Left renal pelvis (tissue), 4 donors: ENCODE data around the gene VIPR2. TPM values are rescaled to one million over a fixed set of nuclear protein-coding genes. Genes with fewer than 3 reads are reported as not detected.
"Not testable (repeated sequence)": the region's sequence is repeated elsewhere in the genome, so short reads cannot be mapped to it uniquely, and the experiment has no call there.

Source experiments
- DNase-seq, 4 donors: peaks; one replicate each; pipeline ENCODE4 v3.0.0-alpha.2; 2013; ENCODE audit warnings: low read depth in 4 of 4, low spot score in 3 of 4
- polyA plus RNA-seq, 4 donors: library from polyadenylated mRNA; unstranded; fragments of 120-200 nt; gene quantifications; one replicate each; pipeline ENCODE4 v1.2.1, GENCODE V29; 2013; ENCODE audit not compliant: insufficient read length in 4 of 4

VIPR2 gene
- polyA plus RNA-seq, 4 donors = 2.7 to 13.3 (median 3.4) TPM

- no peak for DNase-seq
Measured at GRCh38 chr7:159107161-159107892, 37.3 kb downstream of the VIPR2 start.

- no peak for DNase-seq
Measured at GRCh38 chr7:159105832-159106811, 38.5 kb downstream of the VIPR2 start.

DNA sequence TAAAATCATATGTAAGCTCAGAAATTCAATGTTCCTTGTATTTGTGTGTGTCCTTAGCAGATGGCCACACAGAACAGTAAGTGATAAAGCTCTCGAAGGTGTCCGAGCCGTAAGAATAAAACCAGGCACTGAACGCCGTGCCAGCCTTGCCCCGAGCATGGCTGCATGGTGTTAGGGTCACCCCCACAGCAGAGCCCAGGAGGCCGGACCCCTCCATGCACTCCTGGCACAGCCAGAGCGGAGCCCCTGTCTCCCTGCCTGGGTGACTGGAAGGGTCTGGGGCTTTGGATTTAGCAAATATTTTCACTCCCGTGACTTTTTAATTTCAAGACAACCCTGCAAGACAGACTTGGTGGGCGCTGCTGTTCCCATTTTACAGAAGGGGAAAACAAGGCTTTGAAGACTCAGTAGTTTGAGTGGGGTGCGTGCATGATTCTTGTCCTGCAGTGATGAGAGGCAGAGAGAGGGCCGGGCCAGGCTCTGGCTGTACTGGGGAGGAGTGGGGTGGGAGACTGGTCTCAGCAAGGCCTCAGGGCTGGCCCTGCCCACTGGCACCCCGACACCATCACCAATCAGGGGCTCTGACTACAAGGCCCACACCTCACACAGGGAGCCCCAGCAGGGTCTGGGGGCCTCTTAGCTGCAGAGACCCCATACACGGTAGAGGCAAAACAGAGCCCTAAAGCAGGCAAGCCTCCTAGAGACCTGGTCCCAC, 39.4 kb downstream of the VIPR2 start:
- no peak for DNase-seq

DNA sequence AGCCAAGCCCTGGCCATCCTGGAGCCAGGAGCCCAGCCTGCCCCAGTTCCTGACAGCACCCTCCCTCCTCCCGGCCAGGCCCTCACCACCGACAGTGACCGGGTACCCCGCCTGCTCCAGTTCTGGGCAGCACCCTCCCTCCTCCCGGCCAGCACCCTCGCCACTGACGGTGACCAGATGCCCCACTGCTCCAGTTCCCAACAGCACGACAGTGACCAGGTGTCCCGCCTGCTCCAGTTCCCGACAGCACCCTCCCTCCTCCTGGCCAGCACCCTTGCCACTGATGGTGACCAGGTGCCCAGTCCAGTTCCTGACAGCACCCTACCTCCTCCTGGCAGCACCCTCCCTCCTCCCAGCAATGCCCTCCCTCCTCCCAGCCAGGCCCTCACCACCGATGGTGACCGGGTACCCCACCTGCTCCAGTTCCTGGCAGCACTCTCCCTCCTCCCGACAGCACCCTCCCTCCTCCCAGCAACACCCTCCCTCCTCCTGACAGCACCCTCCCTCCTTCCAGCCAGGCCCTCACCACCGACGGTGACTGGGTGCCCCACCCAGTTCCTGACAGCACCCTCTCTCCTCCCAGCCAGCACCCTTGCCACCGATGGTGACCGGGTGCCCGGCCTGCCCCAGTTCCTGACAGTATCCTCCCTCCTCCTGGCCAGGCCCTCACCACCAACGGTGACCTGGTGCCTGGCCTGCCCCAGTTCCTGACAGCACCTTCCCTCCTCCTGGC, 40.3 kb downstream of the VIPR2 start:
- no peak for DNase-seq

GRCh38 chr7:159103382-159104187, 41.1 kb downstream of the VIPR2 start:
- DNase-seq = no peak

DNA sequence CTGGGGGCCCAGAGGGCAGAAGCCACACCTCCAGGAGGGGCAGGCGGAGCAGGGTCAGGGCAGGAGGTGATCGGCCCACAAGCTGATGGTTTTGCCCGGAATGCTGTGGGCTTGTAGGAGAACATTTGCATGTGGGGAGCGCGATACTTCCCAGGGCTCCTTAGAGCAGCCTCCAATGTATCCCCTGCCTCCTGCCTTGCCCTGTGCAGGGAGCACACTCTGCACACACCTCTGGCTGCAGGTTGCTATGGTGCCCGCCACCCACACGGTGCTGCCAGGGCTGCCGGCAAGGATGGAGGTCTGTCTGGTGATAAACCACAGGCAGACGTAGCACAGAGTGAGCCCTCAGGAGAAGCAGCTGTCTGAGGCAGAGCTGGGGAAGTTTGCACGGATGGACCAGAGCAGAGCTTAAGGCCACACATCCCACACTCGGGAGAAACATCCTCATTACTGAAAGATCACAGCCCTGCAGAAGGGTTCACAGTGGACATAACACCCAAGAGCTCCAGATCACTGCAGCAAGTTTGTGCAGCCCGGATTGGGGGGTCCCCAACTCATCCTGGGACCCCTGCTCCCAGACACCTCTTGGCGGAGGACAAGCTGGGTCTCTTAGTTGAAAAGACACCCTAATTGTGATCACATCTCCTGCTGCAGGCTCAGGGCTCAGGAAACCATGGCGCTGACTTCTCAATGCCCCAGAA, 41.8 kb downstream of the VIPR2 start:
- DNase-seq = no peak

DNA sequence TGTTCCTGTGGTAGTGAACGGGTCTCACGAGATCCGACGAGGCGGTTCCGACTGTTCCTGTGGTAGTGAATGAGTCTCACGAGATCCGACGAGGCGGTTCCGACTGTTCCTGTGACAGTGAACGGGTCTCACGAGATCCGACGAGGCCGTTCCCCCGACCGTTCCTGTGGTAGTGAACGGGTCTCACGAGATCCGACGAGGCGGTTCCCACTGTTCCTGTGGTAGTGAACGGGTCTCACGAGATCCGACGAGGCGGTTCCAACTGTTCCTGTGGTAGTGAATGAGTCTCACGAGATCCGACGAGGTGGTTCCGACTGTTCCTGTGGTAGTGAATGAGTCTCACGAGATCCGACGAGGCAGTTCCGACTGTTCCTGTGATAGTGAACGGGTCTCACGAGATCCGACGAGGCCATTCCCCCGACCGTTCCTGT, 43.0 kb downstream of the VIPR2 start:
- not testable (repeated sequence) for DNase-seq

DNA sequence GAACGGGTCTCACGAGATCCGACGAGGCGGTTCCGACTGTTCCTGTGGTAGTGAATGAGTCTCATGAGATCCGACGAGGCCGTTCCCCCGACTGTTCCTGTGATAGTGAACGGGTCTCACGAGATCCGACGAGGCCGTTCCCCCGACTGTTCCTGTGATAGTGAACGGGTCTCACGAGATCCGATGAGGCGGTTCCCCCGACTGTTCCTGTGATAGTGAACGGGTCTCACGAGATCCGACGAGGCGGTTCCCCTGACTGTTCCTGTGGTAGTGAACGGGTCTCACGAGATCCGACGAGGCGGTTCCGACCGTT, 43.6 kb downstream of the VIPR2 start:
- not testable (repeated sequence) for DNase-seq

- not testable (repeated sequence) for DNase-seq
Measured at GRCh38 chr7:159100281-159101082, 44.2 kb downstream of the VIPR2 start.

DNA sequence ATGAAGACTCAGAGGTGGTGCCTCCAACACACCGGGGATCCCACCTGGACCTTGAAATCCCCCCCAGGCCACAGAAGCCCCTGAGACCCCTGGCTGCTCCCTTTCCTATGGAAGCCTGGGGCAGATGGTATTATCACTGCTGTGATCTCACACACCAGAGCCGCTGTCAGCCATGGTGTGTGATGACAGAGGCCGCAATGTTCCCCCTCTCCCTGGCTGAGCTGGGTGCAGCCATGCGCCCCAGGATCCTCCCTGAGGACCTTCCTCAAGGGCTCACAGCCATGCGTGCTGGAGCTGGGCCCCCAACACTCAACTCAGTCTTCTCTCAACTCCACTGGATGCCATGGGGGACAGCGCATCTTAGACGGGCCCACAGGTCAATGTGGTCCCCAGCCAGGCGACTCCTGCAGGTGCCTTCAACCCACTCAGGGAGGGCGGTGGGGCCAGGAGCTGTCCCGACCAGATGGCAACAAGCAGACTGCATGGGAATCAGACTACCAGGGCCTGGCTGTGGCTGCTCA, 44.9 kb downstream of the VIPR2 start:
- DNase-seq = no peak

DNA sequence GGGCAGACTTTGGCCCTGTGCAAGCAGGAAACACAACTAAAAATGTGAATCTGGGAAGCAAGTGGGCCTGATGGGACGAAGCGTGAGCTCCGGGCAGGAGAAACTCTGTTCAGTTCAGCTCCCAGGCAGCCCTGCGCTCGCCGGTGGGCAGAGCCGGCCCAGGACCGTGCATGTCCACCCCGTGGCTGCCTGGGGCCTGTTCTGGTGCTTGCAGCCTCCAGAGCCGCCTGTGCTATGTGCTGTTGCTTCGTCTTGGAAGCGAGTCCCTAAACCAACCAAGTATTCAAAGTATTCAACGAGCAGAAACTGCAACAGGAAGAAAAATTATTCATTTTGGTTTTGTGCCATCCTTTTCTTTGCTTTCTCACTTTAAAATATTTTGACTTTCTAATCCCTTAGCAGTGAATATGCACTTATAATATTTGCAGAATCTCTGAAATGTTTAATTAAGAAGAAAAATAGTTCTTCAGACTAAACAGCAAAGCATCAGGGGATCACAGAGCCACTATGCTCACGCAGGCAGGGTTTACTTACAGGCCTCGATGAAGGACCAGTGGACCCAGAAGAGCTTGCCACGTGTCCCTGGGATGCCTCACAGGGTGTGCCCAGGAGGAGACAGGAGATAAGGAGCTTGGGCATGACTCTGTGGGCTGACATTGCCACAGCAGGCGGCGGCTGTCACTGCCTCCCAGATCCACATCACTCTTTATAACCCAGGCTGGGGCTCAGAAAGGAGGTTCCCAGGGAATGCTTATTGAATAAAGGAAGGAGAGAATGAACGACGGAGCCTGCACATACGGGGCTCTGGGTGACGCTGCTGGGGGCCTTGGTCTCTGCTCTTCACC, 45.6 kb downstream of the VIPR2 start:
- no peak for DNase-seq

- DNase-seq = no peak
Measured at GRCh38 chr7:159098424-159098786, 46.3 kb downstream of the VIPR2 start.

DNA sequence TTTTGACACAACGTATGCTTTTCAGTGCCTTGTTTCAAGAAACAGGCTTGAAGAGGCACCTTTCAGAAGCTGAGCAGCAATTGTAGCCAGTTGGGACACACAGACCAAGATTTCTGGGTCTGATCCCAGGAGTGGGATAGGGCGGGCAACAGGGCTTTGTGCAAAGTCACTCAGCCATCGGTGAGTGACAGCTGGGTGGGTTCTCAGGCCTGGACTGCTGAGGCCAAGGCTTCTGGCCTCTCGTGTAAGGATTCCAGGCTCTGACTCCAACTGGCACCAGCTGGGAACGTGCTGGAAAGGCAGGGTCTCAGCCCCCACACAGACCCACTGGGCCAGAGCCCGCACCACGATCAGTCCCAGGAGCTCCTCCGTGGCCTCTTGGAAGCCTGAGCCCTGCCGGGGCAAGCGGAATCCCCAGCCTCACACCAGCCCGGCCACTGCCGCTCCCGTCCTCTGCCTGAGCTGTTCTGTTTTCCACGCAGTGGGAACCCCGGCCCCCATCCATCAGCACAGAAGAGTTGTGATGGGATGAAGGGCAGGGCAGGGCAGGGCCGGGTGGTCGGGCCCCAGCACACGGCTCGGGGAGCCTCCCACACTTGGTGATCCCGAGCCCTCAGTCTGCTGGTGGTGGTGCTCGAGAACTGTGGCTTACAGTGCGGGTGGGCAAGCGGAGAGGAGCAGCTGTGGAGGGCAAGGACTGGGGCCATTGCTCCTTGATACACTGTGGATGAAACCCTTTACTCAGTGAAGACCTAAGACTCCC, 46.8 kb downstream of the VIPR2 start:
- no peak for DNase-seq

DNA sequence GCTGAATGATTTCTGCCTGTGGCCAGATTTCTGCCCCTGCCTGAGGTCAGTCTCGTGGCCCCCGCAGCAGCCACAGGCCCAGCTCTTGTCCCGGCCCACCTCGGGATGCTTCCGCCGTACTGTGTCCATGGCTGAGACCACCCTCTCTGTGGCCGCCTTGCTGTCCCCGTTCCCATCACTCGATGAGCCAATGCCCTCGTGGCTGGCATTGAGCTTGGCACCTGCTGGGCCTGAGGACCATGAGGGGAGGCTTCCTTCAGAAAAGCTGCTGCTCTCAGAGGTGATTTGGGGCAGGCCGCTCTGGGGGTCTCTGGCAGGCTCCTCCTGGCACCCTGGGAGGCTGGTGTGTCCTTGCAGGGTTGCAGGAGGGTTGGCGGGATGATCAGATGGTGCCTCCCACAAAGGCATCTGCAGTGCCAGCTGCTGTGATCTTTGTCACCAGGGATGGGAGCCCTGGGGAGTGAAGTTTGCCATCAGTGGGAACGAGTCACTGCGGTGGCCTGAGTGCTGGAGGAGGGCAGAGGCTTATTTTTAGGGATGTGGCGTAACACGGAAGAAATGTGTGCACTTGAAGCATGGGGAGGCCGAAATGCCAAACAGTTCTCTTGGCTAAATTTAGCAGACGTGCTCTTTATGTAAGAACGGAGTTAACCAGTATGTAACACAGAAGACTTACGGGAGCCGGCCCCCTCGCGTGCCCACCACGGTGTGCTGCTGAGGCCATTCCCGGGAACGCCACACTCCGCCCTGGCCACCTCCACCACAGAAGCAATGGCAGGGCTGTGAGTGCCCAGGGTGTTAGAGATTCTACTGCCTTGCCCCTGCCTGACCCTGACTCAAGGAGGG, 47.7 kb downstream of the VIPR2 start:
- no peak for DNase-seq

- no peak for DNase-seq
Measured at GRCh38 chr7:159095979-159096411, 48.7 kb downstream of the VIPR2 start.
